Breast epithelium (tissue), 3 donors: ENCODE data around the gene GIPC1.

Experiments used
- POLR2A ChIP-seq: fragments of 450-650 bp; IDR thresholded peaks from one replicate; pipeline ENCODE4 v1.6.1; 2016; ENCODE audit warnings: antibody characterized with exemption, mild to moderate bottlenecking, moderate library complexity
- TF ChIP-seq, protein P1 (sequence below), 3 donors: fragments of 450-650 bp; IDR thresholded peaks; one replicate each; pipeline ENCODE4 v1.5.1; 2016 to 2017; ENCODE audit warnings: antibody characterized with exemption in 3 of 3, mild to moderate bottlenecking in 3 of 3, moderate library complexity in 3 of 3

DNA sequence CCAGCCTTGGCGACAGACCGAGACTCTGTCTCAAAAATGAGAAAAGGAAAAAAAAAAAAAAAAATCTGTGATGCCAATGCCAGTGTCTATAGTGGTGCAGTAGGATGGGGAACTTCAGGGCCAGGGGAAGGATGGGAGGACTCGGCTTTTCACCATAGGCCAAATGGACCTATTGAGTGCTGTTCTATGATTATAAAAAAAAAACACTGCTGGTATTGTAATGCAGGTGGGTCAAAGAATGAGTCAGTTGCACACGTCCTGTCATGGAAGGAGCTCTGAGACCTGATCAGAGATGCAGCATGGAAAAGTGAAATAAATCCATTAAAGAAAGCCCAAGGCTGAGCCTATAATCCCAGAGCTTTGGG, 15.3 kb upstream of the GIPC1 start:
- TF ChIP-seq, protein P1, sequence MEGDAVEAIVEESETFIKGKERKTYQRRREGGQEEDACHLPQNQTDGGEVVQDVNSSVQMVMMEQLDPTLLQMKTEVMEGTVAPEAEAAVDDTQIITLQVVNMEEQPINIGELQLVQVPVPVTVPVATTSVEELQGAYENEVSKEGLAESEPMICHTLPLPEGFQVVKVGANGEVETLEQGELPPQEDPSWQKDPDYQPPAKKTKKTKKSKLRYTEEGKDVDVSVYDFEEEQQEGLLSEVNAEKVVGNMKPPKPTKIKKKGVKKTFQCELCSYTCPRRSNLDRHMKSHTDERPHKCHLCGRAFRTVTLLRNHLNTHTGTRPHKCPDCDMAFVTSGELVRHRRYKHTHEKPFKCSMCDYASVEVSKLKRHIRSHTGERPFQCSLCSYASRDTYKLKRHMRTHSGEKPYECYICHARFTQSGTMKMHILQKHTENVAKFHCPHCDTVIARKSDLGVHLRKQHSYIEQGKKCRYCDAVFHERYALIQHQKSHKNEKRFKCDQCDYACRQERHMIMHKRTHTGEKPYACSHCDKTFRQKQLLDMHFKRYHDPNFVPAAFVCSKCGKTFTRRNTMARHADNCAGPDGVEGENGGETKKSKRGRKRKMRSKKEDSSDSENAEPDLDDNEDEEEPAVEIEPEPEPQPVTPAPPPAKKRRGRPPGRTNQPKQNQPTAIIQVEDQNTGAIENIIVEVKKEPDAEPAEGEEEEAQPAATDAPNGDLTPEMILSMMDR (IDR thresholded peaks at IDR 0.05): no peak
- no peak for TF ChIP-seq POLR2A
